ENCODE results near the gene AHCY. TPM values are rescaled to one million over a fixed set of nuclear protein-coding genes. Genes with fewer than 3 reads are reported as not detected.

AHCY gene
- 129 and 152 TPM in 2 replicates for total RNA-seq

GRCh38 chr20:34302723-34303533 lies at the start of gene AHCY:
TSS of gene AHCY (minus strand) at chr20:34303355. CDS start at chr20:34303270, 85 bp downstream.

GRCh38 chr20:34240693-34241615 lies 62.2 kb downstream of the AHCY start, which contains the start of gene ASIP:
TSS of gene ASIP (plus strand) at chr20:34241423. CDS start at chr20:34260375, 18,952 bp downstream.

Other genes starting within 250 kb of the AHCY start
- gene EIF2S2, start 191.1 kb downstream of the AHCY start, total RNA-seq: 53.7 and 55.7 TPM in 2 replicates
- gene ASIP, start 61.9 kb downstream of the AHCY start, total RNA-seq: not detected in 2 replicates
- 30.4 and 31.3 TPM in 2 replicates for gene ITCH, start 59.9 kb upstream of the AHCY start, total RNA-seq
- 117 and 129 TPM in 2 replicates for gene DYNLRB1, start 213.1 kb upstream of the AHCY start, total RNA-seq